HEK293 (cell line): ENCODE results near the gene BRD2.

Experiments
- EGR2 ChIP-seq: fragments of 450-650 bp; formaldehyde crosslinking; IDR thresholded peaks from 2 replicates; pipeline ENCODE4 v1.5.1; 2016; ENCODE audit warnings: low read depth, missing biosample characterization, missing genetic modification characterization
- FEZF1 ChIP-seq: fragments of 450-650 bp; formaldehyde crosslinking; IDR thresholded peaks from 2 replicates; pipeline ENCODE4 v1.5.1; 2016; ENCODE audit warnings: missing biosample characterization, missing genetic modification characterization
- HOXA7 ChIP-seq: sonication (generic); formaldehyde crosslinking; IDR thresholded peaks from 2 replicates; pipeline ENCODE4 v1.8.1; 2022; ENCODE audit warnings: missing genetic modification reagents, borderline replicate concordance
- HOXD13 ChIP-seq: sonication (generic); formaldehyde crosslinking; IDR thresholded peaks from 2 replicates; pipeline ENCODE4 v1.8.0; 2022; ENCODE audit warnings: missing genetic modification reagents, borderline replicate concordance
- MZF1 ChIP-seq: fragments of 450-650 bp; formaldehyde crosslinking; IDR thresholded peaks from 2 replicates; pipeline ENCODE4 v1.5.1; 2017; ENCODE audit warnings: missing biosample characterization, missing genetic modification characterization, borderline replicate concordance
- PRDM1 ChIP-seq: fragments of 450-650 bp; formaldehyde crosslinking; IDR thresholded peaks from 2 replicates; pipeline ENCODE4; 2016; ENCODE audit warnings: missing biosample characterization, missing genetic modification characterization
- RBAK ChIP-seq: fragments of 450-650 bp; formaldehyde crosslinking; IDR thresholded peaks from 2 replicates; pipeline ENCODE4 v1.5.1; 2016; ENCODE audit warnings: missing biosample characterization, missing genetic modification characterization
- YY1 ChIP-seq: fragments of 450-650 bp; formaldehyde crosslinking; IDR thresholded peaks from 2 replicates; pipeline ENCODE4 v1.5.1; 2018; ENCODE audit warnings: missing biosample characterization, missing genetic modification characterization
- ZFP69B ChIP-seq: fragments of 450-650 bp; formaldehyde crosslinking; IDR thresholded peaks from 2 replicates; pipeline ENCODE4 v1.5.1; 2016; ENCODE audit warnings: missing biosample characterization, missing genetic modification characterization
- ZNF10 ChIP-seq: fragments of 450-650 bp; formaldehyde crosslinking; IDR thresholded peaks from 2 replicates; pipeline ENCODE4 v1.5.1; 2017; ENCODE audit warnings: missing biosample characterization, missing genetic modification characterization
- ZNF157 ChIP-seq: fragments of 450-650 bp; formaldehyde crosslinking; IDR thresholded peaks from 2 replicates; pipeline ENCODE4 v1.5.1; 2016; ENCODE audit warnings: missing biosample characterization, missing genetic modification characterization
- ZNF184 ChIP-seq: fragments of 450-650 bp; IDR thresholded peaks from 2 replicates; pipeline ENCODE4 v1.5.1; 2018; ENCODE audit warnings: missing biosample characterization, mild to moderate bottlenecking, missing genetic modification characterization
- ZNF248 ChIP-seq: fragments of 450-650 bp; formaldehyde crosslinking; IDR thresholded peaks from 2 replicates; pipeline ENCODE4 v1.5.1; 2017; ENCODE audit warnings: missing biosample characterization, missing genetic modification characterization
- ZNF324 ChIP-seq: fragments of 450-650 bp; formaldehyde crosslinking; IDR thresholded peaks from 2 replicates; pipeline ENCODE4 v1.5.1; 2016; ENCODE audit warnings: missing biosample characterization, missing genetic modification characterization
- ZNF391 ChIP-seq: fragments of 450-650 bp; formaldehyde crosslinking; IDR thresholded peaks from 2 replicates; pipeline ENCODE4 v1.5.1; 2016; ENCODE audit warnings: low read depth, missing biosample characterization, missing genetic modification characterization, borderline replicate concordance
- ZNF426 ChIP-seq: fragments of 450-650 bp; formaldehyde crosslinking; IDR thresholded peaks from 2 replicates; pipeline ENCODE4 v1.5.1; 2017; ENCODE audit warnings: missing biosample characterization, missing genetic modification characterization, mild to moderate bottlenecking, inconsistent platforms, moderate library complexity
- ZNF514 ChIP-seq: fragments of 450-650 bp; formaldehyde crosslinking; IDR thresholded peaks from 2 replicates; pipeline ENCODE4 v1.5.1; 2016; ENCODE audit warnings: missing biosample characterization, missing genetic modification characterization
- ZNF660 ChIP-seq: fragments of 450-650 bp; IDR thresholded peaks from 2 replicates; pipeline ENCODE4 v1.5.1; 2018; ENCODE audit warnings: missing biosample characterization, mild to moderate bottlenecking, missing genetic modification characterization
- ZNF701 ChIP-seq: fragments of 450-650 bp; formaldehyde crosslinking; IDR thresholded peaks from 2 replicates; pipeline ENCODE4 v1.5.1; 2016; ENCODE audit warnings: missing biosample characterization, missing genetic modification characterization
- TF ChIP-seq, protein P1 (sequence below): fragments of 450-650 bp; formaldehyde crosslinking; IDR thresholded peaks from 2 replicates; pipeline ENCODE4 v1.5.1; 2016; ENCODE audit warnings: missing biosample characterization, missing genetic modification characterization
- TF ChIP-seq, protein P2 (sequence below): fragments of 450-650 bp; formaldehyde crosslinking; IDR thresholded peaks from 2 replicates; pipeline ENCODE4; 2016; ENCODE audit warnings: missing biosample characterization, missing genetic modification characterization
- TF ChIP-seq, protein P3 (sequence below): fragments of 450-650 bp; formaldehyde crosslinking; IDR thresholded peaks from 2 replicates; pipeline ENCODE4 v1.5.1; 2016; ENCODE audit warnings: missing biosample characterization, missing genetic modification characterization, low read depth
- TF ChIP-seq, protein P4 (sequence below): fragments of 450-650 bp; formaldehyde crosslinking; IDR thresholded peaks from 2 replicates; pipeline ENCODE4 v1.5.1; 2017; ENCODE audit warnings: missing biosample characterization, missing genetic modification characterization
- TF ChIP-seq, protein P5 (sequence below): fragments of 450-650 bp; formaldehyde crosslinking; IDR thresholded peaks from 2 replicates; pipeline ENCODE4 v1.5.1; 2016; ENCODE audit warnings: missing biosample characterization, missing genetic modification characterization
- TF ChIP-seq, protein P6 (sequence below): fragments of 450-650 bp; formaldehyde crosslinking; IDR thresholded peaks from 2 replicates; pipeline ENCODE4 v1.5.1; 2016; ENCODE audit warnings: missing biosample characterization, missing genetic modification characterization
- TF ChIP-seq, protein P7 (sequence below): fragments of 450-650 bp; formaldehyde crosslinking; IDR thresholded peaks from 2 replicates; pipeline ENCODE4 v1.5.1; 2017; ENCODE audit warnings: missing biosample characterization, missing genetic modification characterization

Gene BRD2

DNA sequence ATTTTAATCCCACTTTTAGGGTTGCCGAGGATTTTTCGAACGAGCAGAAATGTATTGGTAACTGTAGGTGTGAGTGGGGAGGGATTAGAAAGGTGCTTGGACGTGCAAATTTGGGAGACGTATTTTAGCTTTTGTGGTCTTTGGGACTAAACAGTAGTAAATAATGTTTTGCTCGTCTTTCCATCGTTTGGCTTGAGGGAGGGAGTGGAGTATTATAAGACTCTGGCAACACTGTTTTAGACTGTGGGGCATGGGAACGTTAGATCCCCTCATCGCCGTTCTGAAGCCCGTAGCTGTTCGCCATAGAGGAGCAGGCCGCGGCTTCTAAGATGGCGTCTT lies 2.8 kb downstream of the BRD2 start (continued):
- TF ChIP-seq, protein P1, sequence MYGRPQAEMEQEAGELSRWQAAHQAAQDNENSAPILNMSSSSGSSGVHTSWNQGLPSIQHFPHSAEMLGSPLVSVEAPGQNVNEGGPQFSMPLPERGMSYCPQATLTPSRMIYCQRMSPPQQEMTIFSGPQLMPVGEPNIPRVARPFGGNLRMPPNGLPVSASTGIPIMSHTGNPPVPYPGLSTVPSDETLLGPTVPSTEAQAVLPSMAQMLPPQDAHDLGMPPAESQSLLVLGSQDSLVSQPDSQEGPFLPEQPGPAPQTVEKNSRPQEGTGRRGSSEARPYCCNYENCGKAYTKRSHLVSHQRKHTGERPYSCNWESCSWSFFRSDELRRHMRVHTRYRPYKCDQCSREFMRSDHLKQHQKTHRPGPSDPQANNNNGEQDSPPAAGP = peak; percentile 78; the same call in 1 of the 2 replicates
- TF ChIP-seq FEZF1 (tag by site-specific recombination) (no peak), ZNF514 (tag by site-specific recombination) (0 out of 2 replicates have a peak, but pooled peaks have one; percentile 16), RBAK (0 out of 2 replicates have a peak, but pooled peaks have one; percentile 17), PRDM1 (tag by site-specific recombination) (no peak), ZNF426 (tag by site-specific recombination) (0 out of 2 replicates have a peak, but pooled peaks have one; percentile 5), ZNF391 (tag by site-specific recombination) (peak; percentile 29; the same call in 1 of the 2 replicates), MZF1 (tag by site-specific recombination) (peak; percentile 44; the same call in 1 of the 2 replicates), HOXA7 (CRISPR knock-in tag) (no peak), ZNF10 (tag by site-specific recombination) (peak; percentile 45; the same call in 1 of the 2 replicates), ZNF248 (no peak), ZNF157 (tag by site-specific recombination) (peak; percentile 42; the same call in 1 of the 2 replicates), HOXD13 (CRISPR knock-in tag) (no peak), ZNF324 (tag by site-specific recombination) (peak; percentile 48; the same call in 1 of the 2 replicates), EGR2 (no peak), ZFP69B (tag by site-specific recombination) (peak; percentile 20), YY1 (tag by site-specific recombination) (peak; percentile 93), ZNF701 (0 out of 2 replicates have a peak, but pooled peaks have one; percentile 66), ZNF660 (tag by site-specific recombination) (0 out of 2 replicates have a peak, but pooled peaks have one; percentile 62), ZNF184 (tag by site-specific recombination) (no peak)
- TF ChIP-seq, protein P2, sequence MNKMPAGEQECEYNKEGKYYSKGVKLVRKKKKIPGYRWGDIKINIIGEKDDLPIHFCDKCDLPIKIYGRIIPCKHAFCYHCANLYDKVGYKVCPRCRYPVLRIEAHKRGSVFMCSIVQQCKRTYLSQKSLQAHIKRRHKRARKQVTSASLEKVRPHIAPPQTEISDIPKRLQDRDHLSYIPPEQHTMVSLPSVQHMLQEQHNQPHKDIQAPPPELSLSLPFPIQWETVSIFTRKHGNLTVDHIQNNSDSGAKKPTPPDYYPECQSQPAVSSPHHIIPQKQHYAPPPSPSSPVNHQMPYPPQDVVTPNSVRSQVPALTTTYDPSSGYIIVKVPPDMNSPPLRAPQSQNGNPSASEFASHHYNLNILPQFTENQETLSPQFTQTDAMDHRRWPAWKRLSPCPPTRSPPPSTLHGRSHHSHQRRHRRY = peak; percentile 86; the same call in 1 of the 2 replicates
- TF ChIP-seq, protein P3, sequence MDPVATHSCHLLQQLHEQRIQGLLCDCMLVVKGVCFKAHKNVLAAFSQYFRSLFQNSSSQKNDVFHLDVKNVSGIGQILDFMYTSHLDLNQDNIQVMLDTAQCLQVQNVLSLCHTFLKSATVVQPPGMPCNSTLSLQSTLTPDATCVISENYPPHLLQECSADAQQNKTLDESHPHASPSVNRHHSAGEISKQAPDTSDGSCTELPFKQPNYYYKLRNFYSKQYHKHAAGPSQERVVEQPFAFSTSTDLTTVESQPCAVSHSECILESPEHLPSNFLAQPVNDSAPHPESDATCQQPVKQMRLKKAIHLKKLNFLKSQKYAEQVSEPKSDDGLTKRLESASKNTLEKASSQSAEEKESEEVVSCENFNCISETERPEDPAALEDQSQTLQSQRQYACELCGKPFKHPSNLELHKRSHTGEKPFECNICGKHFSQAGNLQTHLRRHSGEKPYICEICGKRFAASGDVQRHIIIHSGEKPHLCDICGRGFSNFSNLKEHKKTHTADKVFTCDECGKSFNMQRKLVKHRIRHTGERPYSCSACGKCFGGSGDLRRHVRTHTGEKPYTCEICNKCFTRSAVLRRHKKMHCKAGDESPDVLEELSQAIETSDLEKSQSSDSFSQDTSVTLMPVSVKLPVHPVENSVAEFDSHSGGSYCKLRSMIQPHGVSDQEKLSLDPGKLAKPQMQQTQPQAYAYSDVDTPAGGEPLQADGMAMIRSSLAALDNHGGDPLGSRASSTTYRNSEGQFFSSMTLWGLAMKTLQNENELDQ (tag by site-specific recombination) = no peak
- TF ChIP-seq, protein P4, sequence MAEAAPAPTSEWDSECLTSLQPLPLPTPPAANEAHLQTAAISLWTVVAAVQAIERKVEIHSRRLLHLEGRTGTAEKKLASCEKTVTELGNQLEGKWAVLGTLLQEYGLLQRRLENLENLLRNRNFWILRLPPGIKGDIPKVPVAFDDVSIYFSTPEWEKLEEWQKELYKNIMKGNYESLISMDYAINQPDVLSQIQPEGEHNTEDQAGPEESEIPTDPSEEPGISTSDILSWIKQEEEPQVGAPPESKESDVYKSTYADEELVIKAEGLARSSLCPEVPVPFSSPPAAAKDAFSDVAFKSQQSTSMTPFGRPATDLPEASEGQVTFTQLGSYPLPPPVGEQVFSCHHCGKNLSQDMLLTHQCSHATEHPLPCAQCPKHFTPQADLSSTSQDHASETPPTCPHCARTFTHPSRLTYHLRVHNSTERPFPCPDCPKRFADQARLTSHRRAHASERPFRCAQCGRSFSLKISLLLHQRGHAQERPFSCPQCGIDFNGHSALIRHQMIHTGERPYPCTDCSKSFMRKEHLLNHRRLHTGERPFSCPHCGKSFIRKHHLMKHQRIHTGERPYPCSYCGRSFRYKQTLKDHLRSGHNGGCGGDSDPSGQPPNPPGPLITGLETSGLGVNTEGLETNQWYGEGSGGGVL (tag by site-specific recombination) = 0 out of 2 replicates have a peak, but pooled peaks have one; percentile 19
- TF ChIP-seq, protein P5, sequence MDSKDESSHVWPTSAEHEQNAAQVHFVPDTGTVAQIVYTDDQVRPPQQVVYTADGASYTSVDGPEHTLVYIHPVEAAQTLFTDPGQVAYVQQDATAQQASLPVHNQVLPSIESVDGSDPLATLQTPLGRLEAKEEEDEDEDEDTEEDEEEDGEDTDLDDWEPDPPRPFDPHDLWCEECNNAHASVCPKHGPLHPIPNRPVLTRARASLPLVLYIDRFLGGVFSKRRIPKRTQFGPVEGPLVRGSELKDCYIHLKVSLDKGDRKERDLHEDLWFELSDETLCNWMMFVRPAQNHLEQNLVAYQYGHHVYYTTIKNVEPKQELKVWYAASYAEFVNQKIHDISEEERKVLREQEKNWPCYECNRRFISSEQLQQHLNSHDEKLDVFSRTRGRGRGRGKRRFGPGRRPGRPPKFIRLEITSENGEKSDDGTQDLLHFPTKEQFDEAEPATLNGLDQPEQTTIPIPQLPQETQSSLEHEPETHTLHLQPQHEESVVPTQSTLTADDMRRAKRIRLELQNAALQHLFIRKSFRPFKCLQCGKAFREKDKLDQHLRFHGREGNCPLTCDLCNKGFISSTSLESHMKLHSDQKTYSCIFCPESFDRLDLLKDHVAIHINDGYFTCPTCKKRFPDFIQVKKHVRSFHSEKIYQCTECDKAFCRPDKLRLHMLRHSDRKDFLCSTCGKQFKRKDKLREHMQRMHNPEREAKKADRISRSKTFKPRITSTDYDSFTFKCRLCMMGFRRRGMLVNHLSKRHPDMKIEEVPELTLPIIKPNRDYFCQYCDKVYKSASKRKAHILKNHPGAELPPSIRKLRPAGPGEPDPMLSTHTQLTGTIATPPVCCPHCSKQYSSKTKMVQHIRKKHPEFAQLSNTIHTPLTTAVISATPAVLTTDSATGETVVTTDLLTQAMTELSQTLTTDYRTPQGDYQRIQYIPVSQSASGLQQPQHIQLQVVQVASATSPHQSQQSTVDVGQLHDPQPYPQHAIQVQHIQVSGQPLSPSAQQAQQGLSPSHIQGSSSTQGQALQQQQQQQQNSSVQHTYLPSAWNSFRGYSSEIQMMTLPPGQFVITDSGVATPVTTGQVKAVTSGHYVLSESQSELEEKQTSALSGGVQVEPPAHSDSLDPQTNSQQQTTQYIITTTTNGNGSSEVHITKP (tag by site-specific recombination) = no peak
- TF ChIP-seq, protein P6, sequence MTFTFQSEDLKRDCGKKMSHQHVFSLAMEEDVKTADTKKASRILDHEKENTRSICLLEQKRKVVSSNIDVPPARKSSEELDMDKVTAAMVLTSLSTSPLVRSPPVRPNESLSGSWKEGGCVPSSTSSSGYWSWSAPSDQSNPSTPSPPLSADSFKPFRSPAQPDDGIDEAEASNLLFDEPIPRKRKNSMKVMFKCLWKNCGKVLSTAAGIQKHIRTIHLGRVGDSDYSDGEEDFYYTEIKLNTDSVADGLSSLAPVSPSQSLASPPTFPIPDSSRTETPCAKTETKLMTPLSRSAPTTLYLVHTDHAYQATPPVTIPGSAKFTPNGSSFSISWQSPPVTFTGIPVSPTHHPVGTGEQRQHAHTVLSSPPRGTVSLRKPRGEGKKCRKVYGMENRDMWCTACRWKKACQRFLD (tag by site-specific recombination) = no peak
- TF ChIP-seq, protein P7, sequence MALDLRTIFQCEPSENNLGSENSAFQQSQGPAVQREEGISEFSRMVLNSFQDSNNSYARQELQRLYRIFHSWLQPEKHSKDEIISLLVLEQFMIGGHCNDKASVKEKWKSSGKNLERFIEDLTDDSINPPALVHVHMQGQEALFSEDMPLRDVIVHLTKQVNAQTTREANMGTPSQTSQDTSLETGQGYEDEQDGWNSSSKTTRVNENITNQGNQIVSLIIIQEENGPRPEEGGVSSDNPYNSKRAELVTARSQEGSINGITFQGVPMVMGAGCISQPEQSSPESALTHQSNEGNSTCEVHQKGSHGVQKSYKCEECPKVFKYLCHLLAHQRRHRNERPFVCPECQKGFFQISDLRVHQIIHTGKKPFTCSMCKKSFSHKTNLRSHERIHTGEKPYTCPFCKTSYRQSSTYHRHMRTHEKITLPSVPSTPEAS (tag by site-specific recombination) = peak; percentile 48; the same call in 1 of the 2 replicates
